ENCODE measurements around the gene SERPINB3.

DNA sequence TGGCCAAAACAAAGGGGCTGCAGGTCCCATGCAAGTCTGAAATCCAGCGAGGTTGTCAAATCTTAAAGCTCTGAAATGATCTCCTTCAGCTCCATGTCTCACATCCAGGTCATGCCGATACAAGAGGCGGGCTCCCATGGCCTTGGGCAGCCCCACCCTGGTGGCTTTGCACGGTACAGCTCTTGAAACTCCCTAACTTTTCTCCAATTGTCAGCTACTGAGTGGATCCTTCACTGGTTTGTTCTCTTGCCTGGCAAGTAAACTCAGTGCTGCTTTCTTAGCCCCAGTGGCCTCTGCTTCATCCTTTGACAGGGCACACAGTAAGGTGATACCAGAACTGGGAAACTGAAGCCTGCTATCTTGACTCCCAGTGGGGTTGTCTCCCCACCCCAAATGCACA, 48.3 kb downstream of the SERPINB3 start:
- TF ChIP-seq, protein P1, sequence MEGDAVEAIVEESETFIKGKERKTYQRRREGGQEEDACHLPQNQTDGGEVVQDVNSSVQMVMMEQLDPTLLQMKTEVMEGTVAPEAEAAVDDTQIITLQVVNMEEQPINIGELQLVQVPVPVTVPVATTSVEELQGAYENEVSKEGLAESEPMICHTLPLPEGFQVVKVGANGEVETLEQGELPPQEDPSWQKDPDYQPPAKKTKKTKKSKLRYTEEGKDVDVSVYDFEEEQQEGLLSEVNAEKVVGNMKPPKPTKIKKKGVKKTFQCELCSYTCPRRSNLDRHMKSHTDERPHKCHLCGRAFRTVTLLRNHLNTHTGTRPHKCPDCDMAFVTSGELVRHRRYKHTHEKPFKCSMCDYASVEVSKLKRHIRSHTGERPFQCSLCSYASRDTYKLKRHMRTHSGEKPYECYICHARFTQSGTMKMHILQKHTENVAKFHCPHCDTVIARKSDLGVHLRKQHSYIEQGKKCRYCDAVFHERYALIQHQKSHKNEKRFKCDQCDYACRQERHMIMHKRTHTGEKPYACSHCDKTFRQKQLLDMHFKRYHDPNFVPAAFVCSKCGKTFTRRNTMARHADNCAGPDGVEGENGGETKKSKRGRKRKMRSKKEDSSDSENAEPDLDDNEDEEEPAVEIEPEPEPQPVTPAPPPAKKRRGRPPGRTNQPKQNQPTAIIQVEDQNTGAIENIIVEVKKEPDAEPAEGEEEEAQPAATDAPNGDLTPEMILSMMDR (IDR thresholded peaks at IDR 0.05 in 8 of 11, conservative IDR thresholded peaks at IDR 0.05 in 3 of 11), result no peak
- TF ChIP-seq POLR2AphosphoS5 (IDR thresholded peaks at IDR 0.05), result no peak
